GM12872 (cell line): ENCODE results near the gene MAPK7.

ENCODE experiments used
- TF ChIP-seq, protein P1 (sequence below): IDR thresholded peaks from 3 replicates; pipeline ENCODE4 v1.5.1; 2011; ENCODE audit warnings: low read depth, mild to moderate bottlenecking, low read length, moderate library complexity; ENCODE audit not compliant: insufficient read depth

MAPK7 gene

DNA sequence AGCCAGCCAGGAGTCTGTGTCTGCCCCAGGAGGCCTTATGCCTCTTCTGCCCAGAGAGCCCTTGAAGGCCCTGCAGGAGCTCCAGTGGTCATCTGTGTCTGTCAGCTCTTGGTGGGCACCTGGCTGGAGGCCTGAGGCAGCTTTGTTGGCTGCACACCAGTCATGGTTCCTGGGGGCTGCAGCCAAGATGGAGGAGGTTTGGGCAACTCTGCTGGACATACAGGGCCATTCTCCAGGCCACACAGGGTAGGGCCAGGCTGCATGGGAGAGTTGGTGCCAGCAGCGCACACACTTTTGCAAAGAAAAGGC, 45.2 kb upstream of the MAPK7 start:
- TF ChIP-seq, protein P1, sequence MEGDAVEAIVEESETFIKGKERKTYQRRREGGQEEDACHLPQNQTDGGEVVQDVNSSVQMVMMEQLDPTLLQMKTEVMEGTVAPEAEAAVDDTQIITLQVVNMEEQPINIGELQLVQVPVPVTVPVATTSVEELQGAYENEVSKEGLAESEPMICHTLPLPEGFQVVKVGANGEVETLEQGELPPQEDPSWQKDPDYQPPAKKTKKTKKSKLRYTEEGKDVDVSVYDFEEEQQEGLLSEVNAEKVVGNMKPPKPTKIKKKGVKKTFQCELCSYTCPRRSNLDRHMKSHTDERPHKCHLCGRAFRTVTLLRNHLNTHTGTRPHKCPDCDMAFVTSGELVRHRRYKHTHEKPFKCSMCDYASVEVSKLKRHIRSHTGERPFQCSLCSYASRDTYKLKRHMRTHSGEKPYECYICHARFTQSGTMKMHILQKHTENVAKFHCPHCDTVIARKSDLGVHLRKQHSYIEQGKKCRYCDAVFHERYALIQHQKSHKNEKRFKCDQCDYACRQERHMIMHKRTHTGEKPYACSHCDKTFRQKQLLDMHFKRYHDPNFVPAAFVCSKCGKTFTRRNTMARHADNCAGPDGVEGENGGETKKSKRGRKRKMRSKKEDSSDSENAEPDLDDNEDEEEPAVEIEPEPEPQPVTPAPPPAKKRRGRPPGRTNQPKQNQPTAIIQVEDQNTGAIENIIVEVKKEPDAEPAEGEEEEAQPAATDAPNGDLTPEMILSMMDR = no peak

DNA sequence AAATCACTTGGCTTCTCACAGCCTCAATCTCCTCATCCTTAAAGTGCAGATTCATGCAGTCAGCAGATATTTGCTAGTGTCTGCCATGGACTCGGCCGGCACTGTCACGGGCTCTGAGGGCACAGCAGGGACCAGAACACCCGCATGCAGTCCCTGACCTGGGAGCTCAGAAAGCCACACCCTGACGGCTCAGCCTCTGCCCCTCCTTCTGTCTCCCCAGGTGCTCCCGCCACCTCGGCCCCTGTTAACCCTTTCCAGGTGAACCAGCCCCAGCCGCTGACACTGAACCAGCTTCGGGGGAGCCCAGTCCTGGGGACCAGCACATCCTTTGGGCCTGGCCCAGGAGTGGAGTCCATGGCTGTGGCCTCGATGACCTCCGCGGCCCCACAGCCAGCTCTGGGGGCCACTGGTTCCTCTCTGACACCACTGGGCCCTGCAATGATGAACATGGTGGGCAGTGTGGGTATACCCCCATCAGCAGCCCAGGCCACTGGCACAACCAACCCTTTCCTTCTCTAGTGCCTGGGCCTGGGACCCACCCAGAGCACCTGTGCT, 44.5 kb upstream of the MAPK7 start:
- TF ChIP-seq, protein P1 = no peak

DNA sequence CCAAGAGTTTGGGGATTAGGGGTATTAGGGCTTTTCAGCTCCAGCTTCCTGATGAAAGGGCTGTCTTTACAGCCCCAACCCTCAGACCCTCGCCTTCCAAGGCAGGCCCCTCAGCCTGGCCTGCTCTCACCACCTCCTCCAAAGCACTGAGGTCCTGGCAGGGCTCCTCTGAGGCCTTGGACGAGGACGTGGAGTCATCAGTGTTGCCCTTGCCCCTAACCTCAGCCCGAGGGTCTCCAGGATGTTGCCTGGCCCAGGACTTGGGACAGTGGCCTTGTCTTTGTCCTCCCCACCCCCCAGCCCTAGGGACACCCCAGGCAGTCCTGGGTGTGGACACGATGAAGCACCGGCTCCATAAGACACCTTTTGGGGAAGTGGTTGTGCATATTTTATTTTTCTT, 44.0 kb upstream of the MAPK7 start:
- TF ChIP-seq, protein P1 = no peak

DNA sequence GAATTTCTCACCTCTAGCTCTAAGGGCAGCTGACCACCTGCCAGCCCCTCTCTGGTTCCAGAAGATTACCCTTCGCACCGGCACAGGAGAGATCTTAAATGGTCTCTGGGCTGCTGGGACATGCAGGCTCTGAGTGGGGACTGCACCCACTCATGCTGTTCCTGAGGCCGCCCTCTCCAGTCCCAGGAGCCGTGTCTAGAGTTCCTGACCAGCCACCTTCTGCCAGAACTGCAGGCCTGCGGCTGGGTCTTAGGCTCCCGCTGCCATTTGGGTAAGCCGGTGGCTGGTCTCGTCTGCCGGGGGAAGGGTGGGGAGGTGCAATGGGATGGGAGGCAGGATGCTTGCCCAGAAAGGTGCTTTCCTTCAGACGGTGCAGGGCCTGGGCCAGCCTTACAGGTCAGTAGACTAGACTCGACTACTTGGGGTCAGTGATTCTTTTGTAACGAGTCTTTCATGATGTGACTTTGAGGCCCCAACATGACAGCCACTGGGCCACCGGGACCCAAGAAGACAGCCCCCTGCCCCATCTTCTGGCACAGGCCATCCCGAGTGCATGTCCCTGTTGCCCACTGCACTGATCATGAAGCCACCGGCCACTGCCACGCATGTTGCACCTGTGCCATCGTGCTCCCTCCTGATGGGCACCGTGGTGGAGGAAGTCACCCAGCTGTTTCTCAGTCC, 42.2 kb upstream of the MAPK7 start:
- TF ChIP-seq, protein P1 = no peak

DNA sequence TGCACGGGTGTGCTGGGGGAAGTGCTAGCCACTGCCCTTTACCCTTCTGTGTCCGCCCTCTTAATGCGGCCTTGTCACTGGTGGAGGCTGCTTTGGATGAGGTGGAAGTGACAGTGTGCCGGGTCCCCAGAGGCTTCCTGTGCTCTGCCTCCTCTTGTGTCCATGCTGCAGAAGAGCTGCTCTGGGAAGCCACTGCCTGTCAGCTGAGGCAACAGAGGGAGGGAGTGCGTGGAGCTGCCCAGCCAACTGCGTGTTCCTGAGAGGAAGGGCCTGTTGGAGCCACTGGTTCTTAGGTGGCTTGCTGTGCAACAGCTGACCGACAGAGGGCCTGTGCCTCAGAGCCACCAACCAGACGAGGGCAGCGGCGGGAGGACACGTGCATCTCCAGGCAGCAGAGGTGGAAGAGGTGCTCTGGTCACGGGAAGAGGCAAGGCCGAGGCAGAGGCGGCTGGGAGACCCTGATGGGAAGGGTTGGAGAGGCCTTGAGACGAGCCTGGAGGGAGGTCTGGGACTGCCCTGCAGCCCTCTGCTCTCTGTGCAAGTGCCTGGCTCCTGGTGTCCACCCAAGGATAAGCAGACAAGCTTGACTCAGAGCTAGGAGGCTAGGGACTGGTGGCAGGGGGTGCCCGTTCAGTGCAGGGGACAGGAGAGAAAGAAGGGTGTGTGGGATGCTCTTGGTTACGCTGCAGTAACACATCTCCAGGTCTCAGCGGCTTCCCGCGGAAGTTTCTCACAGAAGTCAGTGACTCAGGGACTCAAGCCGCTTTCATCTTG, 41.2 kb upstream of the MAPK7 start:
- TF ChIP-seq, protein P1 = no peak

DNA sequence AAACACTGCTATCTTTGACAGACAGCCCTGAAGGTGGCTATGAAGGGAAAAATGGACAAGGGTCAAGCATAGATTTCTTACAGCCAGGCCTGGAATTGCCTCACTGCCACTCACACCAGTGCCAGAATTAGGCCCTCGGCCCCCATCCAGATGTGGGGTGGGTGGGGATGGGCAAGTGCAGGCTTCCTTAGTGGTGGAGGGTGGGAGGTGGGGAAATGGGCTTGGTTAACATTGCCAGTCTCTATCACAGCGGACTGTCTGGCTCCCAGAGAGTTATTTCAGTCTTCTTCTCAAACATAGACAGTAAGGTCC, 40.6 kb upstream of the MAPK7 start:
- TF ChIP-seq, protein P1 = no peak

DNA sequence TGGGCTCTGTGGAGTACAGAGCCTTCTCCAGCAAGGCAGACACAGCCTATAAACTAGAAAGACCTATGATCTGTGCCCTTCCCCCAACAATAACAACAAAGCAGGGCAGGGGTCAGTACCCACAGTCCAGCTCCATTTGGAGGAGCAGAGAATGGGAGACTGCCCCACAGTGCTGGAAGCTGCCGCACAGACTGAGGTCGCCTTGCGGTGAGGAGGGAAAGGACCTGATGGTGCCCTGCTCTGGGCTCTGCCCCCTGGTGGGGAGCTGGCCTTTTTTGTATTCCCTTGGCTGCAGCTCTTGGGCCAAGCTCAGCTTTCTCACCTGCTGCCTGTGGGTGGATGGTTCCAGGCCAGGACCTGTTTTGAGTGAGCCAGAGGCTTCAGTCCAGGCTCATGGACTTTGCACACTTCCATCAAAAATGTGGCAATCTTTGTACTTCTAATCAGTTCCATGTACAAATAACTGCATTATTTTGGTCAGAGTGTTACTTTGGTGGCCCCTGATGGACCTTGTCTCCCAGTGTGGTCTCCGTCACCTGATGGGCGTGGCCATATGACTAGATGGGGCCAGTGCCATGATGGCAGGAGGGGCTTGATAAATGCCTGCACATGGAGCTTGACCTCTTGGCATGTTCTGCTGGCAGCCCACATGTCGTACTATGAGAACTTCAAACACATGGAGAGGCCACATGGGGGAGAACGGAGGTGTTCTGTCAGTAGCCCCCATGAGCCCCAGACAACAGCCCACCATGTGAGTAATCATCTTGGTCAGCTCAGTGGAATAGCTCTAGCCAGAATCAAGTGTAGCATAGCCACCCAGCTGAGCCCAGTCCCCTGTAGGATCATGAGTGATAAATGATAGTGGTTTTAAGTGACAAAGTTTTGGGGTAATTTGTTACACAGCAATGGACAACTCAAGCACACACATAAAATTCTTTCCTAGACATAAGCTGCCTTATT, 40.0 kb upstream of the MAPK7 start:
- TF ChIP-seq, protein P1 = peak; percentile 93
